HepG2 (cell line): ENCODE data around the gene MTHFS. TPM values are rescaled to one million over a fixed set of nuclear protein-coding genes. Genes with fewer than 3 reads are reported as not detected.
A peak's percentile ranks its signal among the peaks of the same experiment; 100 is the strongest.

Experiments
- NCOA1 ChIP-seq: sonication (generic); formaldehyde crosslinking; IDR thresholded peaks from 2 replicates; pipeline ENCODE4 v1.9.0; 2021; ENCODE audit warnings: missing genetic modification reagents
- NFE2 ChIP-seq: sonication (generic); formaldehyde crosslinking; IDR thresholded peaks from 2 replicates; pipeline ENCODE4 v1.4.0; 2020; ENCODE audit warnings: missing genetic modification reagents
- NFE2L1 ChIP-seq: sonication (generic); formaldehyde crosslinking; IDR thresholded peaks from 2 replicates; pipeline ENCODE4 v1.4.0; 2020; ENCODE audit warnings: missing genetic modification reagents, mild to moderate bottlenecking, borderline replicate concordance
- RAD51 ChIP-seq: fragments of 450-650 bp; IDR thresholded peaks from 2 replicates; pipeline ENCODE4 v1.6.1; 2016; ENCODE audit warnings: borderline replicate concordance
- RORA ChIP-seq: sonication (generic); formaldehyde crosslinking; IDR thresholded peaks from 2 replicates; pipeline ENCODE4 v1.5.0; 2020; ENCODE audit warnings: mild to moderate bottlenecking, missing genetic modification reagents, moderate library complexity
- SALL2 ChIP-seq: sonication (generic); formaldehyde crosslinking; IDR thresholded peaks from 2 replicates; pipeline ENCODE4 v1.8.1; 2023; ENCODE audit warnings: mild to moderate bottlenecking, missing genetic modification reagents, inconsistent platforms
- ZNF782 ChIP-seq: sonication (generic); formaldehyde crosslinking; IDR thresholded peaks from 2 replicates; pipeline ENCODE4 v1.4.0; 2020; ENCODE audit warnings: missing genetic modification reagents, mild to moderate bottlenecking, borderline replicate concordance
- polyA plus RNA-seq, 8 experiments: library from polyadenylated mRNA; depleted of rRNA in 3 of 8; stranded (reverse) in 7 of 8; unstranded in 1 of 8; fragments of >200 nt; fragmentation: Illumina TruSeq in 4 of 8; extraction: Trizol in 4 of 8; gene quantifications; 2 replicates each; pipeline versions ENCODE4 v1.2.1 to v1.2.3, GENCODE V29; 2011 to 2016; ENCODE audit warnings: low read depth in 4 of 8, missing spikeins in 1 of 8, mixed read lengths in 1 of 8; ENCODE audit not compliant: insufficient read depth in 1 of 8
- total RNA-seq, 5 experiments: library from RNA; depleted of rRNA; stranded (reverse); fragments of >200 nt; fragmentation: Illumina TruSeq; extraction: Trizol; gene quantifications; 2 replicates each; pipeline ENCODE4 v1.2.3, GENCODE V29; 2016; ENCODE audit warnings: low read depth in 1 of 5
- TF ChIP-seq, protein P1 (sequence below): sonication (generic); formaldehyde crosslinking; IDR thresholded peaks from 2 replicates; pipeline ENCODE4 v1.8.0; 2022; ENCODE audit warnings: mild to moderate bottlenecking, missing genetic modification reagents
- TF ChIP-seq, protein P2 (sequence below): sonication (generic); formaldehyde crosslinking; IDR thresholded peaks from one replicate; pipeline ENCODE4 v1.5.1; 2020; ENCODE audit warnings: mild to moderate bottlenecking, missing genetic modification reagents; ENCODE audit errors: not compliant biosample characterization
- TF ChIP-seq, protein P3 (sequence below): sonication (generic); IDR thresholded peaks from 2 replicates; pipeline ENCODE4 v1.6.1; 2016; ENCODE audit warnings: low read depth, borderline replicate concordance

The MTHFS gene
- total and polyA plus RNA-seq, 2 of the 13 experiments (the other 11 are each of a cell fraction or from before 2014, with no cell fraction given), result 37.0 to 49.7 TPM

DNA sequence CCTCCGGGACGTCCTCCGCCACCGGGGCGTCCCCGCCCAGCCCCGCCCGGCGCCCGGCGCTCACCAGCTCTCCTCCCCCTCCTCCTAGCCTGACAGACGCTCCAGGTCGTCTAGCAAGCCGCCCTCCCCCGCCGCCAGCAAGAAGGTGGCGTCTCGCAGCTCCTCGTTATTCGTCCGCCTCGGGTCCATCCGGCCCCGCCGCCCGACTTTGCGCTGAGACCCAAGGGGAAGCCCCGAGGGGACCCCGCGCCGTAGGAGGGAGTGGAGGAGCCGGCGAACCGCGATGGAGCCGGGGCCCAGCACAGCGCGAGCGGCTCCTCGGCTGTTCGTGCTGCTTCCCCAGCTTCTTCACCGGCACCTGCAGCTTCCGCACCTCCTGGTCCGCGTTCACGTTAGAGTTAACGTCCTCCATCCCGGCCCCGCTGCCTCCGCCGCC lies 26.3 kb upstream of the MTHFS start (continued):
- TF ChIP-seq, protein P1, sequence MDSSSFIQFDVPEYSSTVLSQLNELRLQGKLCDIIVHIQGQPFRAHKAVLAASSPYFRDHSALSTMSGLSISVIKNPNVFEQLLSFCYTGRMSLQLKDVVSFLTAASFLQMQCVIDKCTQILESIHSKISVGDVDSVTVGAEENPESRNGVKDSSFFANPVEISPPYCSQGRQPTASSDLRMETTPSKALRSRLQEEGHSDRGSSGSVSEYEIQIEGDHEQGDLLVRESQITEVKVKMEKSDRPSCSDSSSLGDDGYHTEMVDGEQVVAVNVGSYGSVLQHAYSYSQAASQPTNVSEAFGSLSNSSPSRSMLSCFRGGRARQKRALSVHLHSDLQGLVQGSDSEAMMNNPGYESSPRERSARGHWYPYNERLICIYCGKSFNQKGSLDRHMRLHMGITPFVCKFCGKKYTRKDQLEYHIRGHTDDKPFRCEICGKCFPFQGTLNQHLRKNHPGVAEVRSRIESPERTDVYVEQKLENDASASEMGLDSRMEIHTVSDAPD (CRISPR knock-in tag), result no peak
- TF ChIP-seq SALL2 (no peak), NFE2L1 (CRISPR knock-in tag) (no peak), NCOA1 (no peak), RORA (CRISPR knock-in tag) (no peak), RAD51 (no peak), ZNF782 (CRISPR knock-in tag) (0 out of 2 replicates have a peak, but pooled peaks have one; percentile 53), NFE2 (CRISPR knock-in tag) (no peak)
- TF ChIP-seq, protein P2, sequence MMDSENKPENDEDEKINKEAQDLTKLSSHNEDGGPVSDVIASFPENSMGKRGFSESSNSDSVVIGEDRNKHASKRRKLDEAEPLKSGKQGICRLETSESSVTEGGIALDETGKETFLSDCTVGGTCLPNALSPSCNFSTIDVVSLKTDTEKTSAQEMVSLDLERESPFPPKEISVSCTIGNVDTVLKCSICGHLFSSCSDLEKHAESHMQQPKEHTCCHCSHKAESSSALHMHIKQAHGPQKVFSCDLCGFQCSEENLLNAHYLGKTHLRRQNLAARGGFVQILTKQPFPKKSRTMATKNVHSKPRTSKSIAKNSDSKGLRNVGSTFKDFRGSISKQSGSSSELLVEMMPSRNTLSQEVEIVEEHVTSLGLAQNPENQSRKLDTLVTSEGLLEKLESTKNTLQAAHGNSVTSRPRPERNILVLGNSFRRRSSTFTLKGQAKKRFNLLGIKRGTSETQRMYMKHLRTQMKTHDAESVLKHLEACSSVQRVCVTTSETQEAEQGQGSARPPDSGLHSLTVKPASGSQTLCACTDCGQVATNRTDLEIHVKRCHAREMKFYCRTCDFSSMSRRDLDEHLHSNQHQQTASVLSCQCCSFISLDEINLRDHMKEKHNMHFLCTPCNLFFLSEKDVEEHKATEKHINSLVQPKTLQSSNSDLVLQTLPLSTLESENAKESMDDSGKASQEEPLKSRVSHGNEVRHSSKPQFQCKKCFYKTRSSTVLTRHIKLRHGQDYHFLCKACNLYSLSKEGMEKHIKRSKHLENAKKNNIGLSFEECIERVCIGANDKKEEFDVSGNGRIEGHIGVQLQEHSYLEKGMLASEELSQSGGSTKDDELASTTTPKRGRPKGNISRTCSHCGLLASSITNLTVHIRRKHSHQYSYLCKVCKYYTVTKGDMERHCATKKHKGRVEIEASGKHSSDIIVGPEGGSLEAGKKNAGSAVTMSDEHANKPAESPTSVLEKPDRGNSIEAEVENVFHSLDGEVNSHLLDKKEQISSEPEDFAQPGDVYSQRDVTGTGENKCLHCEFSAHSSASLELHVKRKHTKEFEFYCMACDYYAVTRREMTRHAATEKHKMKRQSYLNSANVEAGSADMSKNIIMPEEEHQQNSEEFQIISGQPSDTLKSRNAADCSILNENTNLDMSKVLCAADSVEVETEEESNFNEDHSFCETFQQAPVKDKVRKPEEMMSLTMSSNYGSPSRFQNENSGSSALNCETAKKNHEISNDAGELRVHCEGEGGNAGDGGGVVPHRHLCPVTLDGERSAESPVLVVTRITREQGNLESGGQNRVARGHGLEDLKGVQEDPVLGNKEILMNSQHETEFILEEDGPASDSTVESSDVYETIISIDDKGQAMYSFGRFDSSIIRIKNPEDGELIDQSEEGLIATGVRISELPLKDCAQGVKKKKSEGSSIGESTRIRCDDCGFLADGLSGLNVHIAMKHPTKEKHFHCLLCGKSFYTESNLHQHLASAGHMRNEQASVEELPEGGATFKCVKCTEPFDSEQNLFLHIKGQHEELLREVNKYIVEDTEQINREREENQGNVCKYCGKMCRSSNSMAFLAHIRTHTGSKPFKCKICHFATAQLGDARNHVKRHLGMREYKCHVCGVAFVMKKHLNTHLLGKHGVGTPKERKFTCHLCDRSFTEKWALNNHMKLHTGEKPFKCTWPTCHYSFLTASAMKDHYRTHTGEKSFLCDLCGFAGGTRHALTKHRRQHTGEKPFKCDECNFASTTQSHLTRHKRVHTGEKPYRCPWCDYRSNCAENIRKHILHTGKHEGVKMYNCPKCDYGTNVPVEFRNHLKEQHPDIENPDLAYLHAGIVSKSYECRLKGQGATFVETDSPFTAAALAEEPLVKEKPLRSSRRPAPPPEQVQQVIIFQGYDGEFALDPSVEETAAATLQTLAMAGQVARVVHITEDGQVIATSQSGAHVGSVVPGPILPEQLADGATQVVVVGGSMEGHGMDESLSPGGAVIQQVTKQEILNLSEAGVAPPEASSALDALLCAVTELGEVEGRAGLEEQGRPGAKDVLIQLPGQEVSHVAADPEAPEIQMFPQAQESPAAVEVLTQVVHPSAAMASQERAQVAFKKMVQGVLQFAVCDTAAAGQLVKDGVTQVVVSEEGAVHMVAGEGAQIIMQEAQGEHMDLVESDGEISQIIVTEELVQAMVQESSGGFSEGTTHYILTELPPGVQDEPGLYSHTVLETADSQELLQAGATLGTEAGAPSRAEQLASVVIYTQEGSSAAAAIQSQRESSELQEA, result no peak
- TF ChIP-seq, protein P3, sequence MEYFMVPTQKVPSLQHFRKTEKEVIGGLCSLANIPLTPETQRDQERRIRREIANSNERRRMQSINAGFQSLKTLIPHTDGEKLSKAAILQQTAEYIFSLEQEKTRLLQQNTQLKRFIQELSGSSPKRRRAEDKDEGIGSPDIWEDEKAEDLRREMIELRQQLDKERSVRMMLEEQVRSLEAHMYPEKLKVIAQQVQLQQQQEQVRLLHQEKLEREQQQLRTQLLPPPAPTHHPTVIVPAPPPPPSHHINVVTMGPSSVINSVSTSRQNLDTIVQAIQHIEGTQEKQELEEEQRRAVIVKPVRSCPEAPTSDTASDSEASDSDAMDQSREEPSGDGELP, result peak; percentile 10; the same call in 1 of the 2 replicates
